Transverse colon (tissue), 4 donors: ENCODE data around the gene MRPL47.

Experiments used
- EP300 ChIP-seq: sonication (generic); formaldehyde crosslinking; IDR thresholded peaks from one replicate; pipeline ENCODE4 v1.6.1; 2017; ENCODE audit warnings: antibody characterized with exemption, low read depth
- POLR2A ChIP-seq: fragments of 450-650 bp; IDR thresholded peaks from one replicate; pipeline ENCODE4 v1.6.1; 2016; ENCODE audit warnings: antibody characterized with exemption, mild to moderate bottlenecking, moderate library complexity
- POLR2AphosphoS5 ChIP-seq, 3 donors: sonication (generic); formaldehyde crosslinking; IDR thresholded peaks; one replicate each; pipeline ENCODE4 v1.6.1; 2016; ENCODE audit warnings: antibody characterized with exemption in 3 of 3
- TF ChIP-seq, protein P1 (sequence below), 5 experiments: fragments of 200-600 bp in 3 of 5; fragments of 450-650 bp in 2 of 5; sonication (generic) in 3 of 5; IDR thresholded peaks; 1 replicate in 2 of 5; 2 replicates in 3 of 5; pipeline ENCODE4 v1.5.1; 2016 to 2017; ENCODE audit warnings: antibody characterized with exemption in 5 of 5, inconsistent platforms in 3 of 5, mild to moderate bottlenecking in 2 of 5, moderate library complexity in 1 of 5

DNA sequence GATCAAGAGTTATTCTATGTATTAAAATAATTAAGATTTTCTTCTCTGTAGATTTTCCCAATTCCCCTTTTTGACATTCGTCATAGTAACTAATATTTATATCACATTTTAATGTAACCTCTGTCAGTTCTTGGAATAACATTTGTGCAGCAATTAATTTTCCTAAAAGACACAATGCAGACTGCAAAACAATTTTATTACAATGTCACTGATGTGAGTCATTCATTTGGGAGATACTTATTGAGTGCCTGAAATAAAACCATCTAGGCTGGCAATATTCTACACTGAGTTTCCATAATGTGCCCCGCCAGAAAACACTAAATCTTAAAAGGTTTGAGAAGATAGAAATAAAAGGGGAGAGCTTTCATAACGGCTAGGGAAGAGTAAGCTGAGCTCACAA is 41.7 kb upstream of the MRPL47 start:
- TF ChIP-seq POLR2AphosphoS5 (IDR thresholded peaks at IDR 0.05): no peak
- TF ChIP-seq, protein P1, sequence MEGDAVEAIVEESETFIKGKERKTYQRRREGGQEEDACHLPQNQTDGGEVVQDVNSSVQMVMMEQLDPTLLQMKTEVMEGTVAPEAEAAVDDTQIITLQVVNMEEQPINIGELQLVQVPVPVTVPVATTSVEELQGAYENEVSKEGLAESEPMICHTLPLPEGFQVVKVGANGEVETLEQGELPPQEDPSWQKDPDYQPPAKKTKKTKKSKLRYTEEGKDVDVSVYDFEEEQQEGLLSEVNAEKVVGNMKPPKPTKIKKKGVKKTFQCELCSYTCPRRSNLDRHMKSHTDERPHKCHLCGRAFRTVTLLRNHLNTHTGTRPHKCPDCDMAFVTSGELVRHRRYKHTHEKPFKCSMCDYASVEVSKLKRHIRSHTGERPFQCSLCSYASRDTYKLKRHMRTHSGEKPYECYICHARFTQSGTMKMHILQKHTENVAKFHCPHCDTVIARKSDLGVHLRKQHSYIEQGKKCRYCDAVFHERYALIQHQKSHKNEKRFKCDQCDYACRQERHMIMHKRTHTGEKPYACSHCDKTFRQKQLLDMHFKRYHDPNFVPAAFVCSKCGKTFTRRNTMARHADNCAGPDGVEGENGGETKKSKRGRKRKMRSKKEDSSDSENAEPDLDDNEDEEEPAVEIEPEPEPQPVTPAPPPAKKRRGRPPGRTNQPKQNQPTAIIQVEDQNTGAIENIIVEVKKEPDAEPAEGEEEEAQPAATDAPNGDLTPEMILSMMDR (IDR thresholded peaks at IDR 0.05): no peak
- no peak for TF ChIP-seq POLR2A
- no peak for TF ChIP-seq EP300
